Liver (tissue), 10 donors: ENCODE results near the gene C1QTNF12. TPM values are rescaled to one million over a fixed set of nuclear protein-coding genes. Genes with fewer than 3 reads are reported as not detected.

Experiments used
- DNase-seq: peaks from one replicate; pipeline ENCODE4 v3.0.0-alpha.2; 2017; ENCODE audit warnings: low spot score
- H3K27ac ChIP-seq, 2 donors: one replicate each; pipeline ENCODE4 v1.7.0; 2013; ENCODE audit warnings: inconsistent platforms in 2 of 2, low read length in 2 of 2, control low read depth in 1 of 2, low read depth in 1 of 2, mild to moderate bottlenecking in 1 of 2
- H3K27me3 ChIP-seq, 4 donors: one replicate each; pipeline versions ENCODE4 v1.6.1 to v1.7.0; 2013; ENCODE audit warnings: low read length in 3 of 4, inconsistent platforms in 1 of 4, mild to moderate bottlenecking in 1 of 4, moderate library complexity in 1 of 4; ENCODE audit not compliant: control insufficient read depth in 4 of 4, insufficient read depth in 4 of 4
- H3K36me3 ChIP-seq, 4 donors: one replicate each; pipeline versions ENCODE4 v1.6.1 to v1.7.0; 2013; ENCODE audit warnings: low read length in 3 of 4, mild to moderate bottlenecking in 3 of 4, low read depth in 1 of 4, moderate library complexity in 1 of 4; ENCODE audit not compliant: control insufficient read depth in 4 of 4, insufficient read depth in 3 of 4
- H3K4me1 ChIP-seq, 4 donors: one replicate each; pipeline versions ENCODE4 v1.6.1 to v1.7.0; 2013; ENCODE audit warnings: low read length in 3 of 4, mild to moderate bottlenecking in 3 of 4, moderate library complexity in 1 of 4; ENCODE audit not compliant: control insufficient read depth in 4 of 4, insufficient read depth in 4 of 4
- H3K4me3 ChIP-seq, 3 donors: one replicate each; pipeline versions ENCODE4 v1.6.1 to v1.7.0; 2013; ENCODE audit warnings: low read length in 3 of 3, control low read depth in 1 of 3, low read depth in 1 of 3, mild to moderate bottlenecking in 1 of 3
- H3K9ac ChIP-seq, 2 donors: one replicate each; pipeline ENCODE4 v1.7.0; 2013; ENCODE audit warnings: low read length in 2 of 2, mild to moderate bottlenecking in 2 of 2, moderate library complexity in 2 of 2, control low read depth in 1 of 2, low read depth in 1 of 2
- H3K9me3 ChIP-seq, 4 donors: one replicate each; pipeline versions ENCODE4 v1.6.1 to v1.7.0; 2013; ENCODE audit warnings: low read length in 3 of 4; ENCODE audit not compliant: control insufficient read depth in 4 of 4
- ATF3 ChIP-seq: IDR thresholded peaks from 2 replicates; pipeline ENCODE4 v1.6.1; 2016; ENCODE audit warnings: antibody characterized with exemption
- EGR1 ChIP-seq, 2 donors: IDR thresholded peaks; 2 replicates each; pipeline ENCODE4 v1.6.1; 2016 to 2018; ENCODE audit warnings: antibody characterized with exemption in 2 of 2, low read depth in 2 of 2
- FOXA1 ChIP-seq: IDR thresholded peaks from 2 replicates; pipeline ENCODE4 v1.6.1; 2016; ENCODE audit warnings: antibody characterized with exemption
- GABPA ChIP-seq, 2 donors: IDR thresholded peaks in 1 of 2; conservative IDR thresholded peaks in 1 of 2; 2 replicates each; pipeline ENCODE4 v1.6.1; 2016; ENCODE audit warnings: antibody characterized with exemption in 2 of 2, mild to moderate bottlenecking in 1 of 2, moderate library complexity in 1 of 2
- HNF4A ChIP-seq, 2 donors: conservative IDR thresholded peaks; 2 replicates each; pipeline ENCODE4 v1.6.1; 2016; ENCODE audit warnings: antibody characterized with exemption in 2 of 2, mild to moderate bottlenecking in 2 of 2
- JUND ChIP-seq, 2 donors: IDR thresholded peaks; 2 replicates each; pipeline ENCODE4 v1.6.1; 2016; ENCODE audit warnings: antibody characterized with exemption in 2 of 2
- REST ChIP-seq: IDR thresholded peaks from 2 replicates; pipeline ENCODE4 v1.6.1; 2016; ENCODE audit warnings: antibody characterized with exemption, mild to moderate bottlenecking
- SP1 ChIP-seq: IDR thresholded peaks from 2 replicates; pipeline ENCODE4 v1.6.1; 2018; ENCODE audit warnings: antibody characterized with exemption, mild to moderate bottlenecking
- WGBS: extraction: QIAGEN DNeasy Blood & Tissue Kit; methylation state at CpG from one replicate; pipeline ENCODE4 v1.1.7; 2013; 5-methylcytosine and 5-hydroxymethylcytosine counted together
- polyA plus RNA-seq, 2 donors: library from polyadenylated mRNA; stranded (reverse) in 1 of 2; unstranded in 1 of 2; fragments of 200-250 nt in 1 of 2; fragments of >200 nt in 1 of 2; fragmentation: Nextera tagmentation in 1 of 2; extraction: Ambion mirVana in 1 of 2; gene quantifications; one replicate each; pipeline versions ENCODE4 v1.2.1 to v1.2.3, GENCODE V29; 2013 to 2015
- small RNA-seq: library from RNA; depleted of rRNA; stranded (forward); fragments of <200 nt; gene quantifications from one replicate; pipeline ENCODE3, GENCODE V24; 2014
- total RNA-seq, 2 donors: library from RNA; depleted of rRNA; stranded (reverse); fragments of >200 nt; gene quantifications; one replicate each; pipeline ENCODE4 v1.2.3, GENCODE V29; 2014
- TF ChIP-seq, protein P1 (sequence below): IDR thresholded peaks from 2 replicates; pipeline ENCODE4 v1.6.1; 2016; ENCODE audit warnings: antibody characterized with exemption
- TF ChIP-seq, protein P2 (sequence below): fragments of 150-350 bp; IDR thresholded peaks from 2 replicates; pipeline ENCODE4 v1.5.1; 2017; ENCODE audit warnings: improper control_type of control experiment, low read depth, low read length; ENCODE audit not compliant: missing input control
- TF ChIP-seq, protein P3 (sequence below): IDR thresholded peaks from 2 replicates; pipeline ENCODE4 v1.6.1; 2016; ENCODE audit warnings: antibody characterized with exemption
- donor health status: healthy.
- donor health status: healthy.
- donor health status: healthy.
- donor health status: healthy.
- donor health status: healthy.

The C1QTNF12 gene
- total and polyA plus RNA-seq, 4 donors: 0.39 to 0.40 TPM; not detected in 2

DNA sequence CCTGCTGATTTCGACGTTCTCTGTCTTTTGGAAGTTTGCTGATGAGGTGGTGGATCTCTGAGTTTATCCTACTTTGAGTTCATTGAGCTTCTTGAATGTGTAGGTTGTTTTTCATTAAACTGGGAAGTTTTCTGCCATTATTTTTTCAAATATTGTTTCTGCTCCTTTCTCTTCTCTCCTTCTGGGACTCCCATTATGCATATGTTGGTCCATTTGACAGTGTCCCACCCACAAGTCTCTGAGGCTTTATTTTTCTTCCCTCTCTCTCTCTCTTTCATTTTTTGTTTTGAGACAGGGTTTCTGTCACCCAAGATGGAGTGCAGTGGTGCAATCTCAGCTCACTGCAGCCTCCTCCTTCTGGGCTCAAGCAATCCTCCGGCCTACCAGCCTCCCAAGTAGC lies 51.8 kb downstream of the C1QTNF12 start:
- Histone ChIP-seq H3K27me3 (no peaks in the 10 kb centered on the region), H3K36me3 (no peaks in the 10 kb centered on the region), H3K9me3 (no peaks in the 10 kb centered on the region), H3K27ac (no peak overlapping the region), H3K4me3 (no peak overlapping the region), H3K4me1 (no peaks in the 10 kb centered on the region), H3K9ac (no peak overlapping the region)
- no peak for TF ChIP-seq FOXA1
- TF ChIP-seq GABPA (IDR thresholded peaks at IDR 0.05 in 1 of 2, conservative IDR thresholded peaks at IDR 0.05 in 1 of 2): no peak
- TF ChIP-seq, protein P1, sequence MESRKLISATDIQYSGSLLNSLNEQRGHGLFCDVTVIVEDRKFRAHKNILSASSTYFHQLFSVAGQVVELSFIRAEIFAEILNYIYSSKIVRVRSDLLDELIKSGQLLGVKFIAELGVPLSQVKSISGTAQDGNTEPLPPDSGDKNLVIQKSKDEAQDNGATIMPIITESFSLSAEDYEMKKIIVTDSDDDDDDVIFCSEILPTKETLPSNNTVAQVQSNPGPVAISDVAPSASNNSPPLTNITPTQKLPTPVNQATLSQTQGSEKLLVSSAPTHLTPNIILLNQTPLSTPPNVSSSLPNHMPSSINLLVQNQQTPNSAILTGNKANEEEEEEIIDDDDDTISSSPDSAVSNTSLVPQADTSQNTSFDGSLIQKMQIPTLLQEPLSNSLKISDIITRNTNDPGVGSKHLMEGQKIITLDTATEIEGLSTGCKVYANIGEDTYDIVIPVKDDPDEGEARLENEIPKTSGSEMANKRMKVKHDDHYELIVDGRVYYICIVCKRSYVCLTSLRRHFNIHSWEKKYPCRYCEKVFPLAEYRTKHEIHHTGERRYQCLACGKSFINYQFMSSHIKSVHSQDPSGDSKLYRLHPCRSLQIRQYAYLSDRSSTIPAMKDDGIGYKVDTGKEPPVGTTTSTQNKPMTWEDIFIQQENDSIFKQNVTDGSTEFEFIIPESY: no peak
- no peak for TF ChIP-seq ATF3
- no peak for TF ChIP-seq HNF4A (conservative IDR thresholded peaks at IDR 0.05)
- TF ChIP-seq, protein P2, sequence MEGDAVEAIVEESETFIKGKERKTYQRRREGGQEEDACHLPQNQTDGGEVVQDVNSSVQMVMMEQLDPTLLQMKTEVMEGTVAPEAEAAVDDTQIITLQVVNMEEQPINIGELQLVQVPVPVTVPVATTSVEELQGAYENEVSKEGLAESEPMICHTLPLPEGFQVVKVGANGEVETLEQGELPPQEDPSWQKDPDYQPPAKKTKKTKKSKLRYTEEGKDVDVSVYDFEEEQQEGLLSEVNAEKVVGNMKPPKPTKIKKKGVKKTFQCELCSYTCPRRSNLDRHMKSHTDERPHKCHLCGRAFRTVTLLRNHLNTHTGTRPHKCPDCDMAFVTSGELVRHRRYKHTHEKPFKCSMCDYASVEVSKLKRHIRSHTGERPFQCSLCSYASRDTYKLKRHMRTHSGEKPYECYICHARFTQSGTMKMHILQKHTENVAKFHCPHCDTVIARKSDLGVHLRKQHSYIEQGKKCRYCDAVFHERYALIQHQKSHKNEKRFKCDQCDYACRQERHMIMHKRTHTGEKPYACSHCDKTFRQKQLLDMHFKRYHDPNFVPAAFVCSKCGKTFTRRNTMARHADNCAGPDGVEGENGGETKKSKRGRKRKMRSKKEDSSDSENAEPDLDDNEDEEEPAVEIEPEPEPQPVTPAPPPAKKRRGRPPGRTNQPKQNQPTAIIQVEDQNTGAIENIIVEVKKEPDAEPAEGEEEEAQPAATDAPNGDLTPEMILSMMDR: no peak
- TF ChIP-seq, protein P3, sequence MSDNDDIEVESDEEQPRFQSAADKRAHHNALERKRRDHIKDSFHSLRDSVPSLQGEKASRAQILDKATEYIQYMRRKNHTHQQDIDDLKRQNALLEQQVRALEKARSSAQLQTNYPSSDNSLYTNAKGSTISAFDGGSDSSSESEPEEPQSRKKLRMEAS: no peak
- no peak for TF ChIP-seq SP1
- TF ChIP-seq EGR1 (IDR thresholded peaks at IDR 0.05; ENCODE audit: low read depth in 2 of 2): no peak
- no peak for TF ChIP-seq REST
- no peak for TF ChIP-seq JUND (IDR thresholded peaks at IDR 0.05)
- no peak for DNase-seq
- WGBS: 92% methylated on average over 3 of the region's 3 CpGs

Small RNA genes lying within 50 kb of the gene (small RNA-seq; reads per million reads assigned to genes)
- not detected for gene MIR6726

Other genes with a start within 250 kb of the C1QTNF12 start
- gene HES4, start 246.6 kb downstream of the C1QTNF12 start, total RNA-seq: 1 to 10 TPM in 1 of 2 donors, under 1 TPM in 1; 0.93 to 1.7 TPM
- gene HES4, start 246.6 kb downstream of the C1QTNF12 start, polyA plus RNA-seq: 1 to 10 TPM; 1.7 to 1.9 TPM
- 10 to 100 TPM in 1 of 2 donors, 1 to 10 TPM in 1; 9.3 to 30.1 TPM for gene ISG15, start 233.2 kb downstream of the C1QTNF12 start, total RNA-seq
- gene ISG15, start 233.2 kb downstream of the C1QTNF12 start, polyA plus RNA-seq: 10 to 100 TPM; 82.8 to 89.4 TPM
- gene AGRN, start 226.6 kb downstream of the C1QTNF12 start, total RNA-seq: 10 to 100 TPM; 15.7 to 22.4 TPM
- gene AGRN, start 226.6 kb downstream of the C1QTNF12 start, polyA plus RNA-seq: 10 to 100 TPM in 1 of 2 donors, 1 to 10 TPM in 1; 1.8 to 18.1 TPM
- under 1 TPM in 1 of 2 donors, not detected in 1; 0.14 TPM for gene RNF223, start 172.4 kb downstream of the C1QTNF12 start, total RNA-seq
- gene RNF223, start 172.4 kb downstream of the C1QTNF12 start, polyA plus RNA-seq: not detected
- 1 to 10 TPM; 3.9 to 7.0 TPM for gene C1orf159, start 130.6 kb downstream of the C1QTNF12 start, total RNA-seq
- 1 to 10 TPM; 4.5 to 4.8 TPM for gene C1orf159, start 130.6 kb downstream of the C1QTNF12 start, polyA plus RNA-seq
- not detected for gene TTLL10, start 72.8 kb downstream of the C1QTNF12 start, total RNA-seq
- gene TTLL10, start 72.8 kb downstream of the C1QTNF12 start, polyA plus RNA-seq: not detected
- gene TNFRSF18, start 40.1 kb downstream of the C1QTNF12 start, total RNA-seq: under 1 TPM in 1 of 2 donors, not detected in 1; 0.19 TPM
- gene TNFRSF18, start 40.1 kb downstream of the C1QTNF12 start, polyA plus RNA-seq: under 1 TPM; 0.17 to 0.24 TPM
- under 1 TPM in 1 of 2 donors, not detected in 1; 0.08 TPM for gene TNFRSF4, start 32.6 kb downstream of the C1QTNF12 start, total RNA-seq
- under 1 TPM; 0.15 to 0.35 TPM for gene TNFRSF4, start 32.6 kb downstream of the C1QTNF12 start, polyA plus RNA-seq
- 10 to 100 TPM; 48.7 to 92.5 TPM for gene SDF4, start 14.7 kb downstream of the C1QTNF12 start, total RNA-seq
- gene SDF4, start 14.7 kb downstream of the C1QTNF12 start, polyA plus RNA-seq: 100 to 1,000 TPM in 1 of 2 donors, 10 to 100 TPM in 1; 59.3 to 180 TPM
- gene B3GALT6, start 14.5 kb downstream of the C1QTNF12 start, total RNA-seq: 1 to 10 TPM; 8.9 to 9.0 TPM
- 1 to 10 TPM; 1.2 to 7.7 TPM for gene B3GALT6, start 14.5 kb downstream of the C1QTNF12 start, polyA plus RNA-seq
- gene UBE2J2, start 27.1 kb upstream of the C1QTNF12 start, total RNA-seq: 10 to 100 TPM; 25.2 to 30.4 TPM
- gene UBE2J2, start 27.1 kb upstream of the C1QTNF12 start, polyA plus RNA-seq: 10 to 100 TPM; 21.0 to 26.3 TPM
- gene SCNN1D, start 33.7 kb upstream of the C1QTNF12 start, total RNA-seq: 1 to 10 TPM in 1 of 2 donors, under 1 TPM in 1; 0.79 to 1.5 TPM
- gene SCNN1D, start 33.7 kb upstream of the C1QTNF12 start, polyA plus RNA-seq: 1 to 10 TPM in 1 of 2 donors, under 1 TPM in 1; 0.51 to 1.1 TPM
- 10 to 100 TPM; 17.9 to 24.8 TPM for gene ACAP3, start 61.2 kb upstream of the C1QTNF12 start, total RNA-seq
- 10 to 100 TPM in 1 of 2 donors, 1 to 10 TPM in 1; 2.7 to 12.0 TPM for gene ACAP3, start 61.2 kb upstream of the C1QTNF12 start, polyA plus RNA-seq
- gene PUSL1, start 61.9 kb upstream of the C1QTNF12 start, total RNA-seq: 10 to 100 TPM in 1 of 2 donors, 1 to 10 TPM in 1; 9.3 to 11.2 TPM
- gene PUSL1, start 61.9 kb upstream of the C1QTNF12 start, polyA plus RNA-seq: 10 to 100 TPM in 1 of 2 donors, 1 to 10 TPM in 1; 9.5 to 14.9 TPM
- gene INTS11, start 77.9 kb upstream of the C1QTNF12 start, total RNA-seq: 10 to 100 TPM; 30.7 to 40.5 TPM
- gene INTS11, start 77.9 kb upstream of the C1QTNF12 start, polyA plus RNA-seq: 10 to 100 TPM; 26.3 to 38.3 TPM
- gene CPTP, start 78.1 kb upstream of the C1QTNF12 start, total RNA-seq: 10 to 100 TPM in 1 of 2 donors, 1 to 10 TPM in 1; 7.9 to 14.6 TPM
- gene CPTP, start 78.1 kb upstream of the C1QTNF12 start, polyA plus RNA-seq: 10 to 100 TPM; 30.4 to 45.1 TPM
- under 1 TPM; 0.19 to 0.33 TPM for gene TAS1R3, start 84.6 kb upstream of the C1QTNF12 start, total RNA-seq
- gene TAS1R3, start 84.6 kb upstream of the C1QTNF12 start, polyA plus RNA-seq: under 1 TPM in 1 of 2 donors, not detected in 1; 0.36 TPM
- gene DVL1, start 102.7 kb upstream of the C1QTNF12 start, total RNA-seq: 10 to 100 TPM; 20.4 to 41.2 TPM
- gene DVL1, start 102.7 kb upstream of the C1QTNF12 start, polyA plus RNA-seq: 10 to 100 TPM in 1 of 2 donors, 1 to 10 TPM in 1; 5.7 to 29.2 TPM
- gene MXRA8, start 111.8 kb upstream of the C1QTNF12 start, total RNA-seq: 1 to 10 TPM; 3.2 to 5.3 TPM
- gene MXRA8, start 111.8 kb upstream of the C1QTNF12 start, polyA plus RNA-seq: 1 to 10 TPM; 1.8 to 5.9 TPM
- gene AURKAIP1, start 128.5 kb upstream of the C1QTNF12 start, total RNA-seq: 10 to 100 TPM; 38.4 to 52.6 TPM
- gene AURKAIP1, start 128.5 kb upstream of the C1QTNF12 start, polyA plus RNA-seq: 100 to 1,000 TPM; 143 to 175 TPM
- gene CCNL2, start 152.6 kb upstream of the C1QTNF12 start, total RNA-seq: 100 to 1,000 TPM in 1 of 2 donors, 10 to 100 TPM in 1; 47.3 to 170 TPM
- gene CCNL2, start 152.6 kb upstream of the C1QTNF12 start, polyA plus RNA-seq: 100 to 1,000 TPM in 1 of 2 donors, 10 to 100 TPM in 1; 46.4 to 160 TPM
- gene MRPL20, start 160.6 kb upstream of the C1QTNF12 start, total RNA-seq: 10 to 100 TPM; 47.8 to 47.9 TPM
- gene MRPL20, start 160.6 kb upstream of the C1QTNF12 start, polyA plus RNA-seq: 100 to 1,000 TPM; 100 to 170 TPM
- gene ANKRD65, start 174.6 kb upstream of the C1QTNF12 start, total RNA-seq: under 1 TPM; 0.14 to 0.17 TPM
- gene ANKRD65, start 174.6 kb upstream of the C1QTNF12 start, polyA plus RNA-seq: under 1 TPM; 0.30 to 0.31 TPM
- 10 to 100 TPM; 22.8 to 41.6 TPM for gene VWA1, start 189.0 kb upstream of the C1QTNF12 start, total RNA-seq
- 10 to 100 TPM; 18.3 to 81.3 TPM for gene VWA1, start 189.0 kb upstream of the C1QTNF12 start, polyA plus RNA-seq
- 1 to 10 TPM in 1 of 2 donors, under 1 TPM in 1; 0.19 to 1.3 TPM for gene ATAD3C, start 203.0 kb upstream of the C1QTNF12 start, total RNA-seq
- 1 to 10 TPM in 1 of 2 donors, under 1 TPM in 1; 0.51 to 4.8 TPM for gene ATAD3C, start 203.0 kb upstream of the C1QTNF12 start, polyA plus RNA-seq
- 10 to 100 TPM in 1 of 2 donors, 1 to 10 TPM in 1; 9.3 to 14.3 TPM for gene ATAD3B, start 225.0 kb upstream of the C1QTNF12 start, total RNA-seq
- 10 to 100 TPM in 1 of 2 donors, 1 to 10 TPM in 1; 6.4 to 11.3 TPM for gene ATAD3B, start 225.0 kb upstream of the C1QTNF12 start, polyA plus RNA-seq